A673 (cell line): ENCODE data around the gene IGFL4.

ENCODE experiments used
- EZH2 ChIP-seq: fragments of 200-600 bp; sonication (generic); IDR thresholded peaks from 2 replicates; pipeline ENCODE4 v1.6.1; 2017; ENCODE audit warnings: borderline replicate concordance, low read depth, mild to moderate bottlenecking, mixed read lengths, antibody characterized with exemption, low read length; ENCODE audit not compliant: poor library complexity, severe bottlenecking
- TF ChIP-seq, protein P1 (sequence below): fragments of 300-800, 200-600 bp; sonication (generic); conservative IDR thresholded peaks from 2 replicates; pipeline ENCODE4 v1.5.1; 2017; ENCODE audit warnings: low read depth, mild to moderate bottlenecking, antibody characterized with exemption, low read length, moderate library complexity, mixed read lengths

DNA sequence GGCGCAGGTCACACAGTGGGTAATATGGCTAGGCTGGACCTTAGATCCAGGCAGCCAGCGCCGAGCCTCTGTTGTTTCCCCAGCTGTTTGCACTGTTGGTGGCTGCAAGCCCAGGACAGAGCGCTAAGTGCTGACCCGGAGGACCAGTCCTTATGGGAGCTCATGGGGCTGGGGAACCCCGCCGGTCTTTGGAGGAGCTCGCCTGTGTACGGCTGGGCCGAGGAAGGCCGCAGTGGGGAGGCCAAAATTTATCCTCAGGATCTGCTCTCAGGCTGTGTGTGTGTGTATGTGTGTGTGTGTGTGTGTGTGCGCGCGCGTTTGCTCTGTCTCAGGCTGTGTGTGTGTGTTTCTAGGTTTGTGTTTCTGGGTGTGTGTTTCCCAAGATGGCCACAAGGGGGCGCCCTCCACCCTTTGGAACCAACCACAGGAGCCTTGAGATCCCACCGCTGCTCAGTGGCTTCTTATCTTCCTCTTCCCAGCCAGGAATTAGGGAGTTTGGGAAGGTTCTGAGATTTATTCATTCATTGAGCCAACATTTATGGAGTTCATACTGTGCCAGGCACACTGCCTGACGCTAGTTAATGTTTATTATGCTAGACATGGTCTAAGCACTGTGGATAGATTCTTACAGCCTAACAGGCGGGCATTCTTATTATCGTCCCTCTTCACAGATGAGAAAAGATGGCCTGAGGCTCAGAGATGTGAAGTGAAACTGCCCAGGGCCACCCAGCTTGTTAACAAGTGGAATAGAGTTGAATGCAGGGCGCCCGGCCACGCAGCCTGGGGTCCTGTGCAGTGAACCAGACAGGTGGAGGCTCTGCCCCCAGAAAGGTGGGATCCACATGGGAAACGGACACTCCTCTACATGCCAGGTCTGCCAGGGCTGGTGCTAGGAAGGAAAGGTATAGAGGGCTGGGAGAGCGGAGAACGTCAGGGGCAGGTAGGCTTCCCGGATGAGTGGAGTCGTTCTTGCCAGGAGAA, 31.0 kb downstream of the IGFL4 start:
- TF ChIP-seq, protein P1, sequence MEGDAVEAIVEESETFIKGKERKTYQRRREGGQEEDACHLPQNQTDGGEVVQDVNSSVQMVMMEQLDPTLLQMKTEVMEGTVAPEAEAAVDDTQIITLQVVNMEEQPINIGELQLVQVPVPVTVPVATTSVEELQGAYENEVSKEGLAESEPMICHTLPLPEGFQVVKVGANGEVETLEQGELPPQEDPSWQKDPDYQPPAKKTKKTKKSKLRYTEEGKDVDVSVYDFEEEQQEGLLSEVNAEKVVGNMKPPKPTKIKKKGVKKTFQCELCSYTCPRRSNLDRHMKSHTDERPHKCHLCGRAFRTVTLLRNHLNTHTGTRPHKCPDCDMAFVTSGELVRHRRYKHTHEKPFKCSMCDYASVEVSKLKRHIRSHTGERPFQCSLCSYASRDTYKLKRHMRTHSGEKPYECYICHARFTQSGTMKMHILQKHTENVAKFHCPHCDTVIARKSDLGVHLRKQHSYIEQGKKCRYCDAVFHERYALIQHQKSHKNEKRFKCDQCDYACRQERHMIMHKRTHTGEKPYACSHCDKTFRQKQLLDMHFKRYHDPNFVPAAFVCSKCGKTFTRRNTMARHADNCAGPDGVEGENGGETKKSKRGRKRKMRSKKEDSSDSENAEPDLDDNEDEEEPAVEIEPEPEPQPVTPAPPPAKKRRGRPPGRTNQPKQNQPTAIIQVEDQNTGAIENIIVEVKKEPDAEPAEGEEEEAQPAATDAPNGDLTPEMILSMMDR, result peak; percentile 89
- TF ChIP-seq EZH2, result no peak
